GM12892 (cell line): Measurements from ENCODE around the gene MACROD2.

Experiments
- DNase-seq: peaks from one replicate; pipeline ENCODE4 v3.0.0; 2011; ENCODE audit not compliant: insufficient read length
- FAIRE-seq: peaks from 2 replicates; lab custom pipeline; 2011; peaks lifted over from hg19 to GRCh38; lab: Jason Lieb, UNC
- POLR2A ChIP-seq: IDR thresholded peaks from 2 replicates; pipeline ENCODE4 v1.6.1; 2011; ENCODE audit warnings: low read depth, low read length, control low read depth
- POLR2AphosphoS5 ChIP-seq: IDR thresholded peaks from 2 replicates; pipeline ENCODE4 v1.6.1; 2011; ENCODE audit warnings: low read depth, low read length, control low read depth
- TAF1 ChIP-seq: IDR thresholded peaks from 2 replicates; pipeline ENCODE4 v1.6.1; 2011; ENCODE audit warnings: low read depth, mild to moderate bottlenecking, control low read depth, low read length, borderline replicate concordance

MACROD2 gene

GRCh38 chr20:15072316-15072715 lies 1077.0 kb downstream of the MACROD2 start:
- no peak for DNase-seq
- no peak for TF ChIP-seq TAF1
- no peak for TF ChIP-seq POLR2AphosphoS5
- TF ChIP-seq POLR2A, result no peak
- FAIRE-seq, result no peak

- TF ChIP-seq TAF1, result no peak
- TF ChIP-seq POLR2AphosphoS5, result no peak
- TF ChIP-seq POLR2A, result no peak
- no peak for DNase-seq
- no peak for FAIRE-seq
Measured at GRCh38 chr20:15075586-15075985, 1080.3 kb downstream of the MACROD2 start.

- no peak for DNase-seq
- TF ChIP-seq POLR2A (no peak), POLR2AphosphoS5 (no peak)
- no peak for FAIRE-seq
Measured at GRCh38 chr20:15076785-15077184, 1081.5 kb downstream of the MACROD2 start.

GRCh38 chr20:15077733-15078250 lies 1082.5 kb downstream of the MACROD2 start:
- no peak for DNase-seq
- TF ChIP-seq POLR2AphosphoS5, result no peak
- no peak for TF ChIP-seq POLR2A
- no peak for TF ChIP-seq TAF1
- no peak for FAIRE-seq

GRCh38 chr20:15079594-15080340 lies 1084.5 kb downstream of the MACROD2 start:
- TF ChIP-seq TAF1, result no peak
- TF ChIP-seq POLR2A, result no peak
- no peak for TF ChIP-seq POLR2AphosphoS5
- no peak for DNase-seq
- no peak for FAIRE-seq

GRCh38 chr20:15081261-15081660 lies 1085.9 kb downstream of the MACROD2 start:
- no peak for TF ChIP-seq POLR2A
- TF ChIP-seq TAF1, result no peak
- no peak for TF ChIP-seq POLR2AphosphoS5
- no peak for DNase-seq
- FAIRE-seq, result no peak

GRCh38 chr20:15091421-15092037 lies 1096.2 kb downstream of the MACROD2 start:
- no peak for FAIRE-seq
- DNase-seq, result no peak
- no peak for TF ChIP-seq POLR2A

- DNase-seq (no peak), FAIRE-seq (no peak)
- TF ChIP-seq POLR2A, result no peak
- TF ChIP-seq POLR2AphosphoS5, result no peak
- TF ChIP-seq TAF1, result no peak
Measured at GRCh38 chr20:15098351-15098750, 1103.0 kb downstream of the MACROD2 start.

GRCh38 chr20:15099130-15099529 lies 1103.8 kb downstream of the MACROD2 start:
- no peak for DNase-seq
- no peak for FAIRE-seq
- TF ChIP-seq POLR2AphosphoS5, result no peak

- DNase-seq, result no peak
- no peak for TF ChIP-seq POLR2A
- TF ChIP-seq TAF1, result no peak
- TF ChIP-seq POLR2AphosphoS5, result no peak
- FAIRE-seq, result no peak
Measured at GRCh38 chr20:15100506-15101160, 1105.3 kb downstream of the MACROD2 start.

GRCh38 chr20:15107931-15108330 lies 1112.6 kb downstream of the MACROD2 start:
- FAIRE-seq, result no peak
- DNase-seq, result no peak
- TF ChIP-seq POLR2A, result no peak
- no peak for TF ChIP-seq POLR2AphosphoS5
- no peak for TF ChIP-seq TAF1

- DNase-seq (no peak), FAIRE-seq (no peak)
Measured at GRCh38 chr20:15109494-15109893, 1114.2 kb downstream of the MACROD2 start.

More at GRCh38 chr20:15109494-15109893, 1114.2 kb downstream of the MACROD2 start:
- no peak for TF ChIP-seq TAF1
- TF ChIP-seq POLR2AphosphoS5, result no peak
- no peak for TF ChIP-seq POLR2A
